Spinal cord (tissue), 10 donors: ENCODE results near the gene TSPAN3. TPM values are rescaled to one million over a fixed set of nuclear protein-coding genes. Genes with fewer than 3 reads are reported as not detected.

Source experiments
- DNase-seq, 6 donors: peaks; one replicate each; pipeline versions ENCODE4 v3.0.0 to v3.0.0-alpha.2; 2013 to 2015; ENCODE audit warnings: low spot score in 6 of 6, low read depth in 4 of 6
- H3K27ac ChIP-seq: one replicate; pipeline ENCODE4 v1.5.1; 2013; ENCODE audit warnings: low read depth, low read length, control low read depth
- H3K27me3 ChIP-seq: one replicate; pipeline ENCODE4 v1.6.1; 2013; ENCODE audit warnings: low read length; ENCODE audit not compliant: control insufficient read depth, insufficient read depth
- H3K36me3 ChIP-seq: one replicate; pipeline ENCODE4 v1.6.1; 2013; ENCODE audit warnings: low read length; ENCODE audit not compliant: control insufficient read depth, insufficient read depth
- H3K4me1 ChIP-seq: one replicate; pipeline ENCODE4 v1.6.1; 2013; ENCODE audit warnings: low read length; ENCODE audit not compliant: control insufficient read depth, insufficient read depth
- H3K4me3 ChIP-seq: one replicate; pipeline ENCODE4 v1.5.1; 2013; ENCODE audit warnings: low read depth, low read length, control low read depth
- H3K9me3 ChIP-seq: one replicate; pipeline ENCODE4 v1.6.1; 2013; ENCODE audit warnings: low read length; ENCODE audit not compliant: control insufficient read depth, insufficient read depth
- WGBS: methylation state at CpG from one replicate; pipeline ENCODE4 v1.1.5; 2013; ENCODE audit warnings: missing lambda C conversion rate; ENCODE audit not compliant: insufficient coverage; 5-methylcytosine and 5-hydroxymethylcytosine counted together
- polyA plus RNA-seq, 2 donors: library from polyadenylated mRNA; unstranded; fragments of 120-200 nt; gene quantifications; one replicate each; pipeline ENCODE4 v1.2.1, GENCODE V29; 2013; ENCODE audit not compliant: insufficient read length in 2 of 2
- total RNA-seq, 2 donors: library from RNA; depleted of rRNA in 1 of 2; stranded (reverse); fragments of 120-200 nt in 1 of 2; fragments of >200 nt in 1 of 2; gene quantifications; one replicate each; pipeline versions ENCODE4 v1.2.3 to v1.2.4, GENCODE V29; 2013 to 2014
- donor health status: healthy.

Gene TSPAN3
- total and polyA plus RNA-seq, 4 donors: 391 to 639 (median 545) TPM

DNA sequence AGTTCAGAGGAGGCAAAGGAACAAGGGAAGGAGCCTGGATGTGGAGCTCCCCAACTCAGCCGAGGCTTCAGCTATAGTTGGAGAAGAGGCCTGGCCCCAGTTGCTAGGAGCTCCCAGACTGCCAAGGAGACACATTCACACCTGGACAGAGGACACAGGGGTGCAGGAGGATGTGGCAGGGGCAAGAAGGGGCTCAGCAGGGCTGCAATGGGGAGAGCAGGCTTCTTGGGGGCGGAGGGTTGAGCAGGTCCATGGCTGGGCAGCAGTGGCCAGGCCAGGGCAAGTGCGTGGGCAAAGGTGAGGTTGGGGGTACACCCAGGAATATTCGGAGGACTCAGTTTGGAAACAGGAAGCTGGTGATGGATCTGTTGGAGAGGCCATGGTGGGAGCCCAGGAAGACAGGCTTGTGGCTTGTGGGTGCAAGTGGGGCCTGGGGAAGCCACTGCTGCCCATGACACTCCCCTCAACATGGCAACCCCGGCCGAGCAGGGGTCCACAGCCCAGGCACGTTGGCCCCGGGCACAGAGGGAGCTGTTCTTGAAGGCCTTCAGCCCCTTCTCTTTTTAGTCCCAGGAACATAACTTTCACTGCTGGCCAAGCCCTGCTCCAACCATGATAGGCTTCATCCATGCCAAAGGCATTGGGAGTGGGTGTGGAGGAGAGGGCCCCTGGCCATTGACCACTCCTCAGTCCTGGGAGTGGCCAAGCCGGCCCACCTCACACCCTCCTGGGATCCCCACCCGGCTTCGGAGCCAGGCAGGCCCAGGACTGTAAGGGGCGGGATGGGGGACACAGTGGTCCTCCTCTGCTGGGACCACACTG, 33.3 kb downstream of the TSPAN3 start:
- H3K9me3 ChIP-seq: no peaks in the 10 kb centered on the region
- DNase-seq: no peak
- no peak overlapping the region for H3K27ac ChIP-seq
- peaks cover 50% of the 10 kb centered on the region for H3K36me3 ChIP-seq
- no peaks in the 10 kb centered on the region for H3K27me3 ChIP-seq
- H3K4me3 ChIP-seq: no peak overlapping the region
- peaks cover 22% of the 10 kb centered on the region for H3K4me1 ChIP-seq
- 98% methylated on average over 7 of the region's 12 CpGs for WGBS

DNA sequence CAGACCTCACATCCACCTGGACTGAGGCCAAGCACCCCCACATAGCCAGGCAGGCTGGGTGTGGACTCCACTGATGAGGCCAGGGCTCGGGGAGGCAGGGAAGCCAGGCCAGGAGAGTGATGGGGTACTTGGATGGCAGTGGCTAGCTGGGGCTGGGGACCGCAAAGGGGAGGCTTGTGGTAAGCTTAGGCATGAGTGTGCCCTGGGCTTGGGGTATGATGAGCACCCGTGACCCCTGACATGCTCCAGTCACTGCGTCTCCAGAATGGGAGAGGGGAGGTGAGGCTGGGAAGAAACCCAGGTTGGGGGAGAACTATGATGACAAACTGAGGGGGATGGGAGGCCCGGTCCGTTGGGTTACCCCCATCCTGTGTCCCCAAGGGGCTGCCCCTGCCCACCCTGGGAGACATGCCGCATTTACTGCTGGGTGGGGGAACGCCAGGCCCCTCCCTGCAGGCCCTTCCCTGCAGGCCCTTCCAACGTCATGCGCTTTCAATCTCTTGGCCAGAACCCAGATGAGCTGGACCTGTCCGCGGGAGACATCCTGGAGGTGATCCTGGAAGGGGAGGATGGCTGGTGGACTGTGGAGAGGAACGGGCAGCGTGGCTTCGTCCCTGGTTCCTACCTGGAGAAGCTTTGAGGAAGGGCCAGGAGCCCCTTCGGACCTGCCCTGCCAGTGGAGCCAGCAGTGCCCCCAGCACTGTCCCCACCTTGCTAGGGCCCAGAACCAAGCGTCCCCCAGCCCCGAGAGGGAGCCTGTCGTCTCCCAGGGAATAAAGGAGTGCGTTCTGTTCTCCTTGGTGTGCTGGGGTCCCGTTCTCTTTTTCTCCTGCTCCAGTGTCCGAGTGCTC, 34.1 kb downstream of the TSPAN3 start:
- Histone ChIP-seq H3K4me1 (peaks cover 26% of the 10 kb centered on the region), H3K27me3 (no peaks in the 10 kb centered on the region), H3K9me3 (no peaks in the 10 kb centered on the region), H3K4me3 (no peak overlapping the region), H3K36me3 (peaks cover 52% of the 10 kb centered on the region), H3K27ac (no peak overlapping the region)
- DNase-seq: no peak
- WGBS: 92% methylated on average over 20 of the region's 22 CpGs

DNA sequence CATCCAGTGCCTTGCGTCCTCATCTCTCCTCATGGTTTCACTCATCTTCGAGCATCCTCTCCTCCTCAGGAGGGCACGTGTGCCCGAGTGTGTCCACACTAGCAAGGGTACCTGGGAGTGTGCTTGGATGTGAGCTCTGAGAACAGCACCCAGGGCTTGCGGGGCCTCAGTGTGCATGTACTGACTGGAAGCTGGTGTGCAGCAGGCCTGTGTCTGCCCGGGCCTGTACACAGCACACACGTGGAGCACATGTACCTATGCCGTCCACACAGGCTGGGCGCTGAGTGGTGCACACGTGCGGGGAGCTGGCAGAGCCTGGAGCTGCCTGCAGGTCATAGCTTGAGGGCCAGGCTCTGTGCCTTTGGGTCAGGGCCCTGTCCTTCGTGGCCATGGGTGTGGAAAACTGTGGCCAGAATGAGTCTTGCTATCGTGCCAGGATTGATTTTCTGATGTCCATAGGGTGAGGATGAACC, 34.9 kb downstream of the TSPAN3 start:
- DNase-seq: no peak
- peaks cover 33% of the 10 kb centered on the region for H3K4me1 ChIP-seq
- peaks cover 50% of the 10 kb centered on the region for H3K36me3 ChIP-seq
- no peak overlapping the region for H3K4me3 ChIP-seq
- WGBS: 95% methylated on average over 11 of the region's 13 CpGs
- no peaks in the 10 kb centered on the region for H3K9me3 ChIP-seq
- no peak overlapping the region for H3K27ac ChIP-seq
- no peaks in the 10 kb centered on the region for H3K27me3 ChIP-seq

DNA sequence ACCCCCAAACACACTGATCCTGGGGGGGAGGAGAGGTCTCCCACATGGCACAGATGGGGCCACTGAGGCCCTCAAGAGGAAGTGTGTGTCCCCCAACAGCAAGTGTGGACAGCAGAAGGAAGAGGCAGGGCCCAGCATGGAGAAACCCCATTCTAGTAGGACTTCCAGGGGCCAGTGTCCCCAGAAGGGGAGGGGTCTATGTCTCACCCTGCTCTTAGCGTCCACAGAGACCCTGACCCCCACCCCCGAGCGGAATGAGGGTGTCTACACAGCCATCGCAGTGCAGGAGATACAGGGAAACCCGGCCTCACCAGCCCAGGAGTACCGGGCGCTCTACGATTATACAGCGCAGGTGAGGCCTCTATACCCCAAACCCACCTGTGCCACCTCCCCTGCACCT, 35.3 kb downstream of the TSPAN3 start:
- Histone ChIP-seq H3K27me3 (no peaks in the 10 kb centered on the region), H3K9me3 (no peaks in the 10 kb centered on the region), H3K4me1 (peaks cover 38% of the 10 kb centered on the region), H3K4me3 (no peak overlapping the region), H3K27ac (no peak overlapping the region), H3K36me3 (peaks cover 48% of the 10 kb centered on the region)
- DNase-seq: no peak
- WGBS: 90% methylated on average over 9 of the region's 9 CpGs

DNA sequence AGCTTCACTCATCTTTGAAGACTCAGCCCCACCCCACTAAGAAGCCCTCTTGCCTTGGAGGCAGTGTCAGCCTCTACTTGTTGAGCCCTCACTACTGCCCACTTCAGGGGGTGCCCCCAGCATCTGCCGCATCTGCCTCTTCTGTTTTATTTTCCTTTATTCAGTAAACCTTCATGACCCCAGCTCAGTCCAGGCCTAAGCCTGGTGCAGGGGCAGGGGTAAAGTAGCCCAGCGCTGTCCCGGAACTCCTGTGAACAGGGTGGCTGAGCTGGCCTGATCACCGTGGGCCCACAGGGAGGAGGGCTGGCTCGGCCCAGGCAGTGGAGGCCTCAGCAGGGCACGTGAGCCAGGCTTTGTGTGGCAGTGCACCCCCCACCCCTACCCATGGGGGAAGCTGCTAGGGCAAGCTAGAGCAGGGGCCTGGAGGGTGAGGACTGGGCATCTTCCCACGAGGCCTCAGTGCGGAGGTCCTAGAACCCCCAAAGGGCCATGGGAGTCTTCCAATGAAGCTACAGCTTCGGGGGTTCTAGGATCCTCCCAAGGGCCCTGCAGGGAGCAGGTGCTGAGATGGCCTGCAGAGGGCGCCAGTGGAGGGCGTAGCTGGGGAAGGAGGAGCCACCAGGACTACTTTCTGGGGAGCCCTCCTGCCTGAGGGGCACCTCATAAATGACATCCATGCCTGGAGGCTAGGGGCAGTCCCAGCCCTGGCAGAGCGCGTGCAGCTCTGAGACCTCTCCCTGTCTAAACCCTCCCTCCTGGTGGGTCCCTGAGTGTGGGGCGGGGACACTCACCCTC, 36.0 kb downstream of the TSPAN3 start:
- no peaks in the 10 kb centered on the region for H3K27me3 ChIP-seq
- no peak for DNase-seq
- H3K36me3 ChIP-seq: peaks cover 45% of the 10 kb centered on the region
- 47% methylated on average over 8 of the region's 14 CpGs for whole genome bisulfite sequencing
- peaks cover 45% of the 10 kb centered on the region for H3K4me1 ChIP-seq
- H3K4me3 ChIP-seq: no peak overlapping the region
- H3K9me3 ChIP-seq: no peaks in the 10 kb centered on the region
- H3K27ac ChIP-seq: no peak overlapping the region

DNA sequence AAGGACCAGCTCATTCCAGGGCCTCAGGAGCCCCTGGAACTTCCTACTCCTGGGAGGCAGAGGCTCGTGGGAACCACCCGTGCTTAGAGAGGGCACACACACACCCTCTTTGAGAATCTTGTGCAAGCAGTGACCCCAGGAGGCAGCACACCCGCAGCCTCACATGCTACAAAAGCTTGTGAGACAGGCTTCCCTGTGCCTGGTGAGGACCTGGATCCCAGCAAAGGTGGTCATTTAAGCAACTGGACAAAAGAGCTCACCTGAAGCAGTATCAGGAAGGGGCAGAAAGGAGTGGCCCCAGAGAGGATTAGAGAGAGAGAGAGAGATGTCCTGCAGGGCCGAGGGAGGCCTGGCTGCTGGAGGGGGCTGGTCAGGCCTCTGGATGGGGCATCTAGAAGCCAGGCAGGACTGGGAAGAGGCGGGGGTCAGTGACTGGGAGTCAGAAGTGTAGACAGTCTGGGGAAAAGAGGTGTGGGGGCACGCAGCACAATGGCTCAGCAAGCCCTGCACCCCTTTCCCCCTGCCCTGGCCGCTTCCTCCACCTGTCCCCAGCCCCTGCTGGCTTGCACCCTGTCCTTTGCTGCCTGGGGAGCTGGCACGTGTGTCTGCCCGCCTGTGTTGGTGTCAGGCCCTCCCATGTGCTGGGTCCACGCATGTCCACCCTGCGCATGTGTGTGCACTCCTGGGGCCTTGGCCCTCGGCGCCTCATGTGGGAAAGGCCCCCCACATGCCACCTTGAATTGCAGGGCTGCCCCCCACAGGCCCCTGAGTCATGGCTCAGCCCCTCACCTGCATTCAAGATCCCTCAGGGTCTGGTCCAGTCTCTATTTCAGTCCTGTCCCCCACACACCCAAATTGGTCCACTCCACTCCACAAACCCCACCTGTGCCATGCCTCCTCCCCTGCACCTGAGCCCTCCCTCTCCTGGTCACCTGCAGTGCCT, 36.9 kb downstream of the TSPAN3 start:
- no peaks in the 10 kb centered on the region for H3K27me3 ChIP-seq
- H3K36me3 ChIP-seq: peaks cover 45% of the 10 kb centered on the region
- H3K4me3 ChIP-seq: no peak overlapping the region
- no peak overlapping the region for H3K27ac ChIP-seq
- no peaks in the 10 kb centered on the region for H3K9me3 ChIP-seq
- H3K4me1 ChIP-seq: peaks cover 46% of the 10 kb centered on the region
- 71% methylated on average over 13 of the region's 13 CpGs for WGBS
- DNase-seq: no peak

DNA sequence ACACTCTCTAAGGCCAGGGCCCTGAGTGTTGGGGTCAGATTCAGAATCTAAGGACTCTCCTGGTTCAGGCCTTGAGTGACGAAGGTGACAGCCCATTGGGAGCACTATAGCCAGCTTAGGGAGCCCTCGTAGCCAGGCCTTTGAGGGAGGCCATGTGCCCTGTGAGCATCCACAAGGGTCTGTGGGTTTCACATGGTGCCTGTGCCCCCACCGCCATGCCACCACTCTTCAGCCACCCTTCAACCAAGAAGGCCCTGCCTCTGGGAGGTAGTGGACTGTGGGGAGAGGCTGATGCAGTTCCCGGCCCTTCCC, 37.5 kb downstream of the TSPAN3 start:
- H3K9me3 ChIP-seq: no peaks in the 10 kb centered on the region
- DNase-seq: no peak
- H3K4me1 ChIP-seq: peaks cover 50% of the 10 kb centered on the region
- WGBS: 83% methylated on average over 2 of the region's 4 CpGs
- H3K36me3 ChIP-seq: peaks cover 45% of the 10 kb centered on the region
- H3K4me3 ChIP-seq: no peak overlapping the region
- no peak overlapping the region for H3K27ac ChIP-seq
- no peaks in the 10 kb centered on the region for H3K27me3 ChIP-seq

DNA sequence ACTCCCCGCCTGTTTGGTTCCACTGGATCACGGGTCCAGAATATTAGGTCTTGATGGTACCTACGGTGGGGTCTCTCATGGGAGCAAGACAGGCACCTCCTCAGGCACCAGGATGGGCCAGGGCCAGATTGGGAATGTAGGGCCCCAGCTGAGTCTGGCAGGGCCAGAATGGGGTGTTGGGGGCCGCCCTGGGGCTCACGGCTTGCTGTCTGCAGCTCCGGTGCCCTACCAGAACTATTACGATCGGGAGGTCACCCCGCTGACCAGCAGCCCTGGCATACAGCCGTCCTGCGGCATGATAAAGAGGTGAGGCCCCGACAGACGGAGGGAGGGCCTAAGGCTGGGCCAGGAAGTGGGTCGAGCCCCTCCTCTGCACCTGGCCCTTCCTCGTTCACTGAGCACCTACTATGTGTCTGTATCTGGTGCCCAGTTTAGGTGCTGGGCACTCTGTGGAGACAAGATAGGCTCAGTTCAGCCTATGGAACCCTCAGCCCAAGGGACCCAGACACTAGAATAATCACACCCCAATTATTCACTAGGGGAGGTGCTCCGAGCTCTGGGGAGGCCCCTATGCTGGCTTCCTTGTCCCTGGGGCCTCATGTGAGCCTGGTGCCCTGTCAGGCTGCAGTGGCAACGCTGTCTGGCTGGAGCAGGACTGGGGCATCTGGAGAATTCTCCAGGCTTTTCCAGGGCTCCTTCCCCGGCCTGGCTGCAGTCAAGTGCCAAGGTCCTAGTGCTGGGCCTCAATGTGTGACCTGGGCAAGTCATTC, 38.1 kb downstream of the TSPAN3 start:
- no peaks in the 10 kb centered on the region for H3K9me3 ChIP-seq
- H3K27me3 ChIP-seq: no peaks in the 10 kb centered on the region
- 90% methylated on average over 14 of the region's 18 CpGs for WGBS
- peaks cover 55% of the 10 kb centered on the region for H3K4me1 ChIP-seq
- no peak for DNase-seq
- H3K27ac ChIP-seq: no peak overlapping the region
- H3K4me3 ChIP-seq: no peak overlapping the region
- H3K36me3 ChIP-seq: peaks cover 43% of the 10 kb centered on the region
